ENCODE measurements around the gene DUSP22.
"Not testable (repeated sequence)": the region's sequence is repeated elsewhere in the genome, so short reads cannot be mapped to it uniquely, and the experiment has no call there.

The DUSP22 gene

GRCh38 chr6:364609-365540 is 72.6 kb downstream of the DUSP22 start:
- DNase-seq (ENCODE audit: low spot score): no peak

- no peak for DNase-seq (ENCODE audit: low spot score)
These were observed 73.5 kb downstream of the DUSP22 start for GRCh38 chr6:365835-366234.

- no peak for DNase-seq (ENCODE audit: low spot score)
These were observed 74.4 kb downstream of the DUSP22 start for GRCh38 chr6:366389-367297.

DNA sequence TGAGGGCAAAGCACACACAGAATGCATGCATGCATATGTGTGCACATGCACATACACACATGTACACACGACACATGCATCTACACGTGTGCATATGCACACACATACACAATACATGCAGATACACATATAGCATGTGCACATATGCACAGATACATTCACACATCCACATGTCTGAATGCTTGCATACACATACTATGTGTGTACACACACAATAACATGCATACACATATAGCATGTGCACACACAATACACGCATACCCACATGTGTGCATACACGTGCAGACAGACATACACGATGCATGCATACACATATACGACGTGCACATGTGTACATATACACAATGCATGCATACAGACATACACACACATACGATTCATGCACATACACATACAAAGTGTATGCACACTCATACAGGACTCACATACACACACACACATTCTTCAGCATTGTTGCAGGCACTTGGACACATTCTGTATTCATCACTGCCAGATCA is 75.1 kb downstream of the DUSP22 start:
- DNase-seq (ENCODE audit: low spot score): no peak

GRCh38 chr6:367891-368630 is 75.8 kb downstream of the DUSP22 start:
- DNase-seq (ENCODE audit: low spot score): no peak

GRCh38 chr6:369559-370431 is 77.5 kb downstream of the DUSP22 start:
- DNase-seq (ENCODE audit: low spot score): no peak

GRCh38 chr6:370555-370954 is 78.3 kb downstream of the DUSP22 start:
- no peak for DNase-seq (ENCODE audit: low spot score)

DNA sequence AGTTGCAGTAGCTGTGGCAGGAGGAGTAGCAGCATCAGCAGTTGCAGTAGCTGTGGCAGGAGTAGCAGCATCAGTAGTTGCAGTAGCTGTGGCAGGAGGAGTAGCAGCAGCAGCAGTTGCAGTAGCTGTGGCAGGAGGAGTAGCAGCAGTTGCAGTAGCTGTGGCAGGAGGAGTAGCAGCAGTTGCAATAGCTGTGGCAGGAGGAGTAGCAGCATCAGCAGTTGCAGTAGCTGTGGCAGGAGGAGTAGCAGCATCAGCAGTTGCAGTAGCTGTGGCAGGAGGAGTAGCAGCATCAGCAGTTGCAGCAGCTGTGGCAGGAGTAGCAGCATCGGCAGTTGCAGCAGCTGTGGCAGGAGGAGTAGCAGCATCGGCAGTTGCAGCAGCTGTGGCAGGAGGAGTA is 79.6 kb downstream of the DUSP22 start:
- DNase-seq (ENCODE audit: low spot score): not testable (repeated sequence)

- no peak for DNase-seq (ENCODE audit: low spot score)
These were observed 80.1 kb downstream of the DUSP22 start for GRCh38 chr6:372336-372911.

DNA sequence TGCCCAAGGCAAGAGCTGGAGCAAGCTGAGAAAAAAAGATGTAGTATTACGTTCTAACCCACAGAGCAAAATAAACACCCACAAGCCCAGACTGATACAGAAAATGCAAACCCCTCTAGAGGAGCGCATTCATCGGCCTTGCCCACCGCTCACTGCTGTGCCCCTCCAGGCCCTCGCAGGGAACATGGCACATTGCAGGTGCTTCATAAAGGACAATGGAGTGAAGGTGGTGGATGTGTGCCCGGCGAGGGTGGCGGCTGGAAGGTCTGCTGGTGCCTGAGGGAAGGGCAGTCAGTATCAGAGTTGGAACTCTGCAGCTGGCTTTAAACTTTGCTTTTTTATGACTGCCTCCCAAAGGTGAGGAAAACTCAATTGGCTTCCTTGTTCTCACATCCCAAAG is 80.7 kb downstream of the DUSP22 start:
- no peak for DNase-seq (ENCODE audit: low spot score)

GRCh38 chr6:373773-374724 is 81.8 kb downstream of the DUSP22 start:
- no peak for DNase-seq (ENCODE audit: low spot score)

DNA sequence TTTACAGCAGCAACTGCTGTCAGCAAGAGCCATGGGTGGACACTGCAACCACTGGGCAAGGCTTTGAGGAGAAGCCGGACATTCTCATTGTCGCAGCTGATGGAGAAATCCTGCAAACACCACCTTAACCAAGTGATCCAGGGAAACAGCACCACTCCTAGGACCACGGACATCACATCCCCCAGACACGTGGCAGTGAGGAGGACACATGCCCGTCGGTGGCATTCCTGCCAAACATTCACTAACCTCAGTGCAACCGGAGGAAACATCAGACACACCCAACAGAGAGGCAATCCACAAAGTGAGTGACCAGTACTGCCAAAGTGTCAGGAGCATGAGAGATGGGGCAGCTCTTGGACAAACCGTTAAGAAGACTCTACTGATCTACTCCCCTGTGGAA is 82.7 kb downstream of the DUSP22 start:
- DNase-seq (ENCODE audit: low spot score): no peak

- no peak for DNase-seq (ENCODE audit: low spot score)
These were observed 84.7 kb downstream of the DUSP22 start for GRCh38 chr6:376827-377640.

DNA sequence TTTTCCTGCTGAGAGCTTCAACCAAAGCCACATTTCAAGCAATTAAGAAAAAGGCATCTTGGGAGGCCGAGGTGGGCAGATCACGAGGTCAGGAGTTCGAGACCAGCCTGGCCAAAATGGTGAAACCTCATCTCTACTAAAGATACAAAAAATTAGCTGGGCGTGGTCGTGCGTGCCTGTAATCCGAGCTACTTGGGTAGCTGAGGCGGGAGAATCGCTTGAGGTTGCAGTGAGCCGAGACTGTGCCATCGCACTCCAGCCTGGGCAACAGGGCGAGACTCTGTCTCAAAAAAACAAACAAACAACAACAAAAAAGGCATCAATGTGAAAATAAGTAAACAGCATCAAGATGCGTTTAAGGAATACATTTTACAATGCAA is 85.3 kb downstream of the DUSP22 start:
- not testable (repeated sequence) for DNase-seq (ENCODE audit: low spot score)

GRCh38 chr6:378090-378957 is 86.0 kb downstream of the DUSP22 start:
- DNase-seq (ENCODE audit: low spot score): no peak

DNA sequence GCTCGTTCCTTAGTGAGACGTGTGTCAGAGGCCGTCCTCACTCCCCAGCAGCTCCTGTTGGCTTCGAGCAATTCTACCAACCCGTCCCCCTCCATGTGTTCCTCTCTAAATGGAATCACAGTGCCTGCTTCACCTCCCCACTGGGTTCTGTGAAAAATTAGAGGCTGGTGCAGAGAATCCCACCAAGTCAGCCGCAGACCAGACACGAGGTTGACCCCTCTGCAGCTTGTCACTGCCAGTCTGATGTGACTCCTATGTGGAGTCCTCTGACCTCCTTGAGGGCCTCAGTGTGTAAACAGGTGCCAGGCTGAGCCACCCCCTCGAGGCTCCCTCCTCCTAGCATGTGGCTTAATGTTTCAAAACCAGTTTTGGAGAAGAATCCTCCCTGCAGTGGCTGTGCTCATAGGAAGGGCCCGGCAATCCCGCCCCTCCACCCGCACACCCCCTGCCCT is 86.7 kb downstream of the DUSP22 start:
- DNase-seq (ENCODE audit: low spot score): no peak

DNA sequence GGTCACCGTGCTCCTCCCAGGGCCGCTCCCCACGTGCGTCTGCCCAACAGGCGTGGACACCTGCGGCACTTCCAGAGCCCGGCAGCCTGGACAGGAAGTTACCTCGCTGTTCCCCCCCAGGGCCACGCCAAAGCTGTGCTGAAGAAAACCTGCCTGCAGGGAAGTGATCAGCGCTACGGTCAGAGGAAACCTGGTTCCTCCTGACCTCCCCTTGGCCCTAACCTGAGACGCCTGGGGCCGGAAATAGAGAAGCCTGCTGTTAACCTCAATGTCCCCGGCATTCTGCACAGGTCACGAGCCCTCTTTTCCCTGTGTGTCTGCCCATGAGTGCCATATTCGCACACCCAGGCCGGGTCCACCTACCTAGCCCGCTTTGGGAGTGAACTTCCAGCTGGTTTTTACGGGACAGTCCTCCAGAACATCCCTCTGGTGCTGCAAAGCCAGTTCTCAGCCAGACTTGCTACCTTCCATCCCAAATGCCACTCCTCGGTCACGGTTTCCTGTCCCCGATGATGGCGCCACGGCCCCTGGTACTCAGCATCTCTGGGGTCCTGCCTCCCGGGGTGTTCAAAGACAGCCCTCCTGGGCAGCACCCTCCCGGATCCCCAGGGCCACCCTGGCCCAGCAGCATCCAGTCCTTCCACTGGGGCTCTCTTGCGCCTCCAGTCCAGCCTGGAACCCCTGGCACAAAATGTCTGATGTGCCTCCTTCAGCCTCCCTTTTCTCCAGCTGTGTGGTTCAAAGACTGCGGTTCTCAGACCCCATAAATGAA is 87.3 kb downstream of the DUSP22 start:
- DNase-seq (ENCODE audit: low spot score): no peak
